ENCODE data around the gene PERM1. TPM values are rescaled to one million over a fixed set of nuclear protein-coding genes. Genes with fewer than 3 reads are reported as not detected.

Gene PERM1
- total and polyA plus RNA-seq, 2 of the 13 experiments (the other 11 are each of a cell fraction or from before 2014, with no cell fraction given), result 0.04 to 0.29 TPM

GRCh38 chr1:1006305-1007159 is 24.6 kb upstream of the PERM1 start (continued):
- TF ChIP-seq MBD4 (IDR thresholded peaks at IDR 0.05; ENCODE audit: borderline replicate concordance, low read length) (no peak), SIX1 (CRISPR knock-in tag; IDR thresholded peaks at IDR 0.05; ENCODE audit: borderline replicate concordance) (0 out of 2 replicates have a peak, but pooled peaks have one; percentile 19), BORCS8-MEF2B (CRISPR knock-in tag; IDR thresholded peaks at IDR 0.05) (no peak; the same call in 1 of the 2 replicates), ZNF333 (CRISPR knock-in tag; IDR thresholded peaks at IDR 0.05; ENCODE audit: borderline replicate concordance) (no peak; the same call in 1 of the 2 replicates), HNRNPUL1 (IDR thresholded peaks at IDR 0.05; ENCODE audit: low read depth, low read length) (no peak), RARA (CRISPR knock-in tag; IDR thresholded peaks at IDR 0.05) (peak; percentile 88), UBTF (CRISPR knock-in tag; IDR thresholded peaks at IDR 0.05) (peak; percentile 75), NAIF1 (CRISPR knock-in tag; IDR thresholded peaks at IDR 0.05; ENCODE audit: borderline replicate concordance) (0 out of 2 replicates have a peak, but pooled peaks have one; percentile 51), ZNF20 (CRISPR knock-in tag; IDR thresholded peaks at IDR 0.05) (no peak), SNAI1 (CRISPR knock-in tag; IDR thresholded peaks at IDR 0.05; ENCODE audit: borderline replicate concordance) (no peak), MLX (CRISPR knock-in tag; IDR thresholded peaks at IDR 0.05) (peak; percentile 97), NFIB (CRISPR knock-in tag; IDR thresholded peaks at IDR 0.05; ENCODE audit: borderline replicate concordance) (no peak), NBN (conservative IDR thresholded peaks at IDR 0.05) (no peak), ZBTB39 (CRISPR knock-in tag; IDR thresholded peaks at IDR 0.05) (no peak), ZNF441 (CRISPR knock-in tag; IDR thresholded peaks at IDR 0.05; ENCODE audit: borderline replicate concordance) (peak; percentile 14; the same call in 1 of the 2 replicates), ZNF136 (CRISPR knock-in tag; IDR thresholded peaks at IDR 0.05; ENCODE audit: low read depth) (no peak), ZNF546 (CRISPR knock-in tag; conservative IDR thresholded peaks at IDR 0.05) (0 out of 2 replicates have a peak, but pooled peaks have one; percentile 32), DMTF1 (CRISPR knock-in tag; IDR thresholded peaks at IDR 0.05) (no peak; the same call in 1 of the 2 replicates), FOXP1 (IDR thresholded peaks at IDR 0.05) (no peak), FOXP1 (CRISPR knock-in tag; IDR thresholded peaks at IDR 0.05) (peak; percentile 43), NR2F6 (IDR thresholded peaks at IDR 0.05) (peak; percentile 79), NR2F6 (CRISPR knock-in tag; IDR thresholded peaks at IDR 0.05) (peak; percentile 89), ZNF3 (CRISPR knock-in tag; IDR thresholded peaks at IDR 0.05) (no peak), ZNF576 (CRISPR knock-in tag; IDR thresholded peaks at IDR 0.05) (no peak)
